GM21360 (cell line): ENCODE data around the gene UTP18.
"Not testable (repeated sequence)": the region's sequence is repeated elsewhere in the genome, so short reads cannot be mapped to it uniquely, and the experiment has no call there.

Source experiments
- ATAC-seq: cut with Tn5 transposase; IDR thresholded peaks from one replicate; pipeline ENCODE4 v1.9.1; 2021; ENCODE audit warnings: mild to moderate bottlenecking, moderate library complexity; ENCODE audit not compliant: unreplicated experiment

Gene UTP18

DNA sequence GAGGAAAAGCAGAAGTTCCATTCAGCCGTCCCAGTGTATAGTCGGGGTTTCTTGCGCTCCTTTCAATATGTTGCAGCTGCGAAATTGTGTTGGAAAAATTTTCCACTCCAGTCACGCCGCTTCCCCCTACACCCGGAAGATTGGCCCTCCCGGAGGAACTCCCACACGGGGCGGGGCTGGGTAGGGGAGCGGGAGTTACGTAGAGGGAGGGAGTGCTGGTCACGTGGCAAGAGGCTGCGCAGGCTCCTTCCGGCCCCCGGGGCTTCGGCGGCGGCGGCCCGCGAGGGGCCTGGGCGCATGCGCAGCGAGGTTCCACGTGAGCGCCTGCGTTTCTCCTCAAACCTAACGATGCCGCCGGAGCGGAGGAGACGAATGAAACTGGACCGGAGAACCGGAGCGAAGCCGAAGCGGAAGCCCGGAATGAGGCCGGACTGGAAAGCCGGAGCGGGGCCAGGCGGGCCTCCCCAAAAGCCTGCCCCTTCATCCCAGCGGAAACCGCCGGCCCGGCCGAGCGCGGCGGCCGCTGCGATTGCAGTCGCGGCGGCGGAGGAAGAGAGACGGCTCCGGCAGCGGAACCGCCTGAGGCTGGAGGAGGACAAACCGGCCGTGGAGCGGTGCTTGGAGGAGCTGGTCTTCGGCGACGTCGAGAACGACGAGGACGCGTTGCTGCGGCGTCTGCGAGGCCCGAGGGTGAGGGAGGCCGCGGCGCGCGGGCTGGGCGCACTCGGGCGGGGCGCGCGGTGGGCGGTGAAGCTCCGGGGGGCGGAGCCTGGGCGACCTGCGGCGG lies at the start of gene UTP18:
TSS of gene UTP18 (plus strand) at position 310 of the 787 bp plus-strand sequence. CDS start at position 349, 39 bp downstream.
- ATAC-seq, result peak; percentile 69

DNA sequence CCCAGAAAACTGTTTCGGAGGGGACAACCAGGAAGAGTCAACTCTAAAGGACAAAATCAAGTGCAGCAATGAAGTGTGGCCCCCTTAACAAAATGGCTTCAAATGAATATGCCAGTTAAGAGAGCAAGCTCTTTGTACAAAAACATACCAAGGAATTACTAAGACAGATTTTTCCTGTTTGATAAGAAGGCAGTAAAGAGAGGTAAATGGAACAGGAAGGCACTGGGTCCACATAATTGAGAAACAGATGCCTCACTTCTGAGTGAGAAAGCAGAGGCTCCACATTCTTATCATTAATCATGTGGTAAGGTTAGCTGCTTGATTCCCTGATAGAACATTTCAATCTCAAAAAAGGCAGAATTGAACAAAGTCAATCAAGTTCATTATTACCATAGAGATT lies 45.4 kb upstream of the UTP18 start:
- no peak for ATAC-seq

DNA sequence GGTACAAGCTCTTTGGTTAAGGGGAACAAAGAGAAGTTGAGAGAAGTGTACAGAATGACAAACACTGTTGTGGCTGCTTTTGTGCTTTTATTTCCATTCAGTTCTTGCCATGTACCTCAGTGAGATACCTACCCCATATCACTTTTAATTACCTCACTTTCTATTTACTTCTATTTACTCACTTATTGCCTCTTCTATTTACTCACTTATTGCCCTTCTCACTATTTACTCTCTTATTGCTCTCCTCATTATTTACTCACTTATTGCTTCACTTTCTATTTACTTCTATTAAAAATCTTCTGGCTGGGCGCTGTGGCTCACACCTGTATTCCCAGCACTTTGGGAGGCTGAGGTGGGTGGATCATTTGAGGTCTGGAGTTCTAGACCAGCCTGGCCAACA lies 42.4 kb upstream of the UTP18 start:
- no peak for ATAC-seq

DNA sequence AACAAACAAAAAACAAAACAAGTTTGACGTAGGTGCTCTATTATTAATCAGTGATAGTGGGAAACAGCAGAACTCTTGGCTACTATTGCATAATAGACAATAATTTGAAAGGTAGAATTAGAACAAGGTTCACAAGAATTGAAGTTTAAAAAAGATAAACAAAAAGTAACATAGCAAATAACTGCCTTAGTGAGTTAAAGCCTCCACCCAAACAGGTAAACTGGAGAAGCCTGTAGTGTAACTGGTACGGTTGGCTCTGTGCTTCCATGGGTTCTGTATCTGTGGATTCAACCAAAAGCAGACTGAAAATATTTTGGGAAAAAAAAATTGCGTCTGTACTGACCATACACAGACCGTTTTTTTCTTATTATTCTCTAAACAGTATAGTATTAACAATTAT lies 39.0 kb upstream of the UTP18 start:
- no peak for ATAC-seq

DNA sequence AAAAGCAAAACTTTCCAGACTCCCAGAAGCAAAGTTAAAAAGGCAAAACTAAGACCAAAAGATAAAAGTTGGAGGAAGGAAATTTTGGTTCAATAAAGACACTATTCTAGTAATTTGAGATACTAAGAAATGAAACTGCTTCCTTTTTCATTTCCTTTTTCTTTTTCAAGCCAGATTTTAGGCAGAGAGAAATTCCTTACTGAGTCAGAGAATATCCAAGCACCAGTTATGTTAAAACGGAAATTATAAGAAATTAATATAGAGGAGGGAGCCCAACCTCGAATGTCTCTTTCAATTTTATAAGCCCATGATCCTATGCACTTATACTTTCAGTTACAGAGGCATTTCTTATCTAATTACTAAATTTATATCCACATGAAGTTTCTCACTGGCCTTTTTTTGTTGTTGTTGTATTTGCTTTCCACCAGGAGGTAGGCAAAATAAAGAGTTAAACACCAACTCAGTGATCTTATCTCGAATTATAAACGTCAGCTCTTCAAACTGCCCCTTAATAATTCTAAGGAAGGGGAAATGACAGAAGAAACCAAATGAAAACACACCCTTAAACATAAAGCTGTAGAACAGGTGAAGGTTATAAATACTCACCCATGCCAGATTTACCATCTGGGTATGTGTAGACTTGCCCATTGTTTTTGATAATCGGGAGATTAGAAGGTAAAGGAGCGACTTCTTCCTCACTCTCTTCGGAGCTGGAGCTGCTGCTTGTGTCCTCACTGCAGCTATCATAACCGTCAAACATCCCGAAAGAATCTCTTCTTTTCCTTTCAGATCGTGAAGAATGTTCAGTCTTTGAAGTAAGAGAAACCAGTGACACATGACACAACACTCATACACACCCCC lies 35.7 kb upstream of the UTP18 start:
- no peak for ATAC-seq

DNA sequence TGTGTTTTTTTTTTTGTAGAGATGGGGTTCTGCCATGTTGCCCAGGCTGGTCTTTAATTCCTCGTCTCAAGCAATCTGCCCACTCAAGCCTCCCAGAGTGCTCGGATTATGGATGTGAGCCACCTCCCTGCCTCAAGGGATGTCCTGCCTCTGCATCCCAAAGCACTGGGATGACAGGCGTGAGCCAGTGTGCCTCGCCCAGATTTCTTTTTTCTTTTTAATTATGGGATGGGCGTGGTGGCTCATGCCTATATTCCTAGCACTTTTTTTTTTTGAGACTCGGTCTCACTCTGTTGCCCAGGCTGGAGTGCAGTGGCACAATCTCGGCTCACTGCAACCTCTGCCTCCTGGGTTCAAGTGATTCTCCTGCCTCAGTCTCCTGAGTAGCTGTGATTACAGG lies 34.8 kb upstream of the UTP18 start:
- ATAC-seq, result not testable (repeated sequence)

DNA sequence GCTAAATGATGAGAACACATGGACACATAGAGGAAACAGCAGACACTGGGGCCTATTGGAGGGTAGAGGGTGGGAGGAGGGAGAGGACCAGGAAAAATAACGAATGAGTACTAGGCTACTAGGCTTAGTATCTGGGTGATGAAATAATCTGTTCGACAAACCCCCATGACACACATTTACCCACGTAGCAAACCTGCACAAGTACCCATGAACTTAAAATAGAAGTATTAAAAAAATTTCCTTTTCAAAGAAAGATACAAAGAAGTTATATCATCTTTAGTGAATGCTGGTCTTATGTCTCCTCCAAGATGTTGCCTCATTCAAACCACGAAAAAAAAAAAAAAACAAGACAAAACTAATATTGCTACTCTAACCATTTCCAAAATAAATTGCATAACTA lies 32.2 kb upstream of the UTP18 start:
- ATAC-seq, result no peak

DNA sequence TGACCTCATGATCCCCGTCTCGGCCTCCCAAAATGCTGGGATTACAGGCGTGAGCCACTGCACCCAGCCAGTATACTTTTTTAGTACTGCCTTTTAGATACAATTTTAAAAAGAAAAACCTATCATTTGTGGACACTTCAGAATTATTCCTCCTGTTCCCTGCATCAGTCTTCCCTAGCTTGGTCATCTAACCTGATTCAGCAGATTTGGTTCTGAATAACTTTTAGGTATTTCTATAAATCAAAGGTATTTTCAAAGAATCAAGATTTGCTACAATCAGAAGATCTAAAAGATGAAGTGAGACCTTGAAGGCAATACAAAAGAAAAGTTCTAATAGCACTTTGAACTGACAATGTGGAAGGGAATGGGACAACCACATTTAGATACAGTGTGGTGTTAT lies 30.5 kb upstream of the UTP18 start:
- ATAC-seq, result no peak

DNA sequence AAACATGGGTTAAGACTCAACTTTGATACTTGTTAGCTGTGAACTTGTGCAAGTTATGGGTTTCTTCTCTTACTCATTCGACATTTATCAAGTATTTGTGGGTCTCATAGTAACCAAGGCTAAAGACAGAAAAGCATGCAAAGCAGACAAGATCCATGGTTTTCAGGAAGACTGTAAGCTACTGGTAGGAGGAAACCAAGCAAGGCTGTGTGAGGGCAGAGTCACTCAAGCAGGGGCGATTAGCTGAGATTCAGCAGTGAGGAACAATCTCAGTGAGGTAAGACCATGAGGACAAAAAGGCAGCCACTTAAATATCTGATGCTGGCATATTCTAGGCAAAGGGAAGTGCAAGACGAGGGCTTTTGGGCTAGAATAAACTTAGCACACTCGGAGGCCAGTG lies 30.0 kb upstream of the UTP18 start:
- peak; percentile 62 for ATAC-seq

DNA sequence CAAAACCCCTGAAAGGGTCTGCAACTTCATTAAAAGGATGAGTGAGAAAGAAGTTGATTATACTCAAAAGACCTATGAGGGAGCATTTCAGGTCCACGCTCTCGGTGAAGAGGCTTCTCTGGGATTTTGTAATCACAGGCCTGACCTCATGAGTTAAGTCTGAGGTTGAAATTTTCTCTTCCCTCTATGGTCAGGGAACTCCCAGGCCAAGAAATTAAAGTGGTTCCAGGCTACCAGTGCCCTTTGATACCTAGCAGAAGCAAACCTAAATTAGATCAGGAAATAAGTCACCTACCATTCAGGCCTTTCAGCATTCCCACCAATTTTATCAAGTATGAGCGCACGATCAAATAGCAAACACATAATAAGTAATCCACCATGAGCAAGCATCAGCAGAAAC lies 28.3 kb upstream of the UTP18 start:
- no peak for ATAC-seq

DNA sequence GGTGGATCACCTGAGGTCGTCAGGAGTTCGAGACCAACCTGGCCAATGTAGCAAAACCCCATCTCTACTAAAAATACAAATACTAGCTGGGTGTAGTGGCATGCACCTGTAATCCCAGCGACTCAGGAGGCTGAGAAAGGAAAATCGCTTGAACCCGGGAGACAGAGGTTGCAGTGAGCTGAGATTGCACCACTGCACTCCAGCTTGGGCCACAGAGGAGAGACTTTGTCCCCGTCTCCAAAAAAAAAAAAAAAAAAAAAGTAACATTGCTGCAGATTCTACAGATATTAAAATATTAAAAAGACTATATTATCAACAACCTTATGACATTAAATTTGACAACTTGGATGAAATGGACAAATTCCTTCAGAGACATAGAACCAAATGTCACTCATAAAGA lies 26.2 kb upstream of the UTP18 start:
- no peak for ATAC-seq

DNA sequence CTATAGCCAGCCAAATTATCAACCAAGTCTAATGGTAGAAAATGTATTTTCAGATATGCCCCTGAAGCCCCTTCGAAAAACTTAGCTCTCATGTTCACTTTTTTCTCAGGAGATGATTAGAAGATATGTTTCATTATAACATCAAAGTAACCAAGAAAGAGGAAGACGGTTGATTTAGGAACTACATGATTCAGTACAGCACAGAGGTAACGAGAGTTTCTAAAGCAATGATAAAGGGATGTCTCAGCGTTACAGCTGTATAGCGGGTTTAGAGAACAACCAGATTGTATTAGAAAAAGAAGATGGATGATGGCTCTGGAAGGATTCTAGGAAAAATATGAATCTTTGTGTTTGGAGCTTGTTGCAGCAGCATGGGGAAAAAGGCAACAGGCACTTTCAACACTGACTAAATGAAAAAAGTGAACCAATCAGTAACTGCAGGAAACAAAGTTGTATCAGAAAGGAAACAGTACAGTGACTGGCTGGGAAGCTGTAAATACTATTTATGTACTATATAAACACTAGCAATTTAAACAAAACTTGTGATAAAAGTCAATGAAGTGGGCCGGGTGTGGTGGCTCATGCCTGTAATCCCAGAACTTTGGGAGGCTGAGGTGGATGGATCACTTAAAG lies 22.0 kb upstream of the UTP18 start:
- ATAC-seq, result peak; percentile 80

DNA sequence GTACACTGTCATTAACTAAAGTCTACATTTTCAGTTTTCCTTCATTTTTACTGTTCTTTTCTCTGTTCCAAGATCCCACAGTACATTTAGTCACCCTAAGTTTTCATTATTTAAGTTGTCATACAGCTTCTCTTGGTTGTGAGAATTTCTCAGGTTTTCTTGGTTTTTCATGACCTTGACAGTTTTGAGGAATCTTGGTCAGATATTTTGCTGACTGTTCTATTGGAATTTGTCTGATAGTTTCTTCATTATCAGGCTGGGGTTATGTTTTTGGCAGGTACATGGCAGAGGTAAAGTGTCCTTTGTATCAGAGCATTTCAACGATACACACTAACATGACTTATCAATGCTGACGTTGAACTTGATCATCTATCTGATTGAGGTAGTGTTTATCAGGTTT lies 20.1 kb upstream of the UTP18 start:
- ATAC-seq, result no peak

DNA sequence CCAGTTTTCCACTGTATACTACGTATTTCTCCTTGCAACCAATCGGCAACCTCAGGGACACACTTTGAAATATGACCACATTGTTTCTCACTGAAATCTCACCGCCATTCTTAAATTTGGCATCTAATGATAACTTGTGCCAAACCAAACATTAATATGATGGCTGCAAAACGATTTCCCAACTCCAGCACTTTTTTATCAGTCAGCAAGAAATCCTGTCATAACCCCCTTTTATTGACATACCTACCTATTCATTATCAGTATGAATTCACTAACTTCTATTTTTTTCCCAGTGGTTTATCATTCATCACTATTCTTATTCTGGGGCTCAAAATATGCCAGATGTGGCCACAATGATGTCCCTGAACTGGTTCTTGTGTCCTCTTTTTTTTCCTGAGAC lies 16.3 kb upstream of the UTP18 start:
- ATAC-seq, result no peak

DNA sequence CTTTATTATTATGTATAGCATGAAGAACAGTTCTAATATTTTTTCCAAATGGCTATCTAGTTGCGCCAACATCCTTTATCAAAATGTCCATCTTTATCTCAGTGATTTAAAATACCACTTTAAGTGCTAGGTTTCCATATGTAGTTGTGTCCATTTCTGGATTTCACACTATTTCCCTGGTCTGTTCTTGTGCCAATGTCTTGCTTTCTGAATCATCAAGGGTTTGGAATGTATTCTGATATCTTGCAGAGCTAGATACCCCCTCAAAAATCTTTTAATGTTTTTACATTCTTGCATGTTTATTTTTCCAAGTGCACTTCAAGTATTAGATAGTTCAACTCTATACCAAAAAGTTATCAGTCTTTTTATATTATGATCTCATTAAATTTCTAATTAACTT lies 14.8 kb upstream of the UTP18 start:
- ATAC-seq, result no peak

DNA sequence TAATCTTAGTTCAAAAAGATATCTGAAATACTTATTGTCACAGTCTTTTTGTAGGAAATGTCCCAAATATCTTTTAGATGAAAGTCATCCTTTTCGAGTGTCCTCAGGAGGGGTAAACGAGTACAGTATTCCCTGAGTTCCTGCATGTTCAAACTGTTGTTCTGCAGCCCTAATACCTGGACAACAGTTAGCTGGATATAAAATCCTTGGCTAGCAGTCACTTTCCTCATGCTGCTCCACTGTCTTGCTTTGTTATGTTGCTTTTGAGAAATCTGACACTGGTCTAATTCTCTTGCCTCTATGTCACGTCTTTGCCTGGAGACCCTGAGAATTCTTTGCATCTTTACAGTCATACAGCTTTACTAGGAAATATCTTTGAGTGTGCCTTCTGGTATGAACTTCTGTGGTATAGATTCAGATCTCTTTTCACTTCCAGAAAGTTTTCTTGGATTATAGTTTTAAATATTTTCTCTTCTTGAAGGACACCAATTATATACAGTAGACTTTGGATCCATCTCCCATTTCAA lies 10.0 kb upstream of the UTP18 start:
- no peak for ATAC-seq

DNA sequence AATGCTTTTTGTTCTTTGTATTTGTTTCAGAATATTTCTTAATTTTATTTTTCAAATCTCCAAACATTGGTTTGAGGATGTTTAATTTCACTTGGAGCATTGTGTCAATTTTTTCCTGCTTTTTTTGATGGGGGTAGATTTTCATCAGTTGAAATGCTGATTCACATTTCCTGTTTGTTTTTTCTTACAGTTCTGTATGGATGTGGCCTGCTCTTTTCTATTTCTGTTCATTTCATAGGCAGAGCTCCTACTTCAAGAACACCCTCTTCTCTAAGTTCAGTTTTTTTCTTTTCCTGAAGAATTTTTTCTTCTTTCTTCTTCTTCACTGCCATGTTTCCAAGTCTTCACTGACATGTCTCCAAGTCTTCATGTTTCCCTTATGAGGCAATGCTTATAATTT lies 9.3 kb upstream of the UTP18 start:
- no peak for ATAC-seq

DNA sequence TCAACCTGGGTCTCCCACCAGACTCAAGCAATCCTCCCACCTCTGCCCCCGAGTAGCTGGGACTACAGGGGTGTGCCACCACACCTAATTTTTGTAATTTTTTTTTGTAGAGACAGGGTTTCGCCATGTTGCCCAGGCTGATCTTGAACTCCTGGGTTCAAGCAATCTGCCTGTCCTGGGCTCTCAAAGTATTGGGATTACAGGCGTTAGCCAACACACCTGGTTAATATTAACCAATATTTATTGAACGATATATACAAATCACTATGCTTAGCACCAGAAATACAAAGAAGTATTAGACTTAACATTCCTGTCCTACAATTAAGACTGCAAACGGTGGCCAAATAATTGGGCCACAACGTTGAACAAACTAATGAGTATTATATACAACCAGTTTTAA lies 4.7 kb upstream of the UTP18 start:
- ATAC-seq, result no peak

DNA sequence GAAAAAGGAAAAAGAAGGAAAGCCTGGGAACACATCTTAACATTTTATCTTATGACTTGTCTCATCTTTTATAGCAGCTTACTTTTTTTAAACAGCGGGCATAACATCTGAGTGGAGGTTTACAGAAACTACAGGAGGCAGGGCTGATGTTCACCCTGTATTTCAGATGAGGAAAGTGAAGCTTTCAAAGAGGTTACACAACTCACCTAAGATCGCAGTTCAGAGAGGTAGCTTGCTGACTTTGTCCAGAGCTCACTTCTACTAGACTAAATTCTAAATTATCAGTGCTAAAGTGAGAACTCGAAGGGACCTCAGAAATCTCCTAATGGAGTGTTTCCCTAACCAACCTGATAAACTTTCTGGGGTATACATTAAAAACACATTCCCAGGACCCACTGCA lies 4.2 kb upstream of the UTP18 start:
- ATAC-seq, result no peak

DNA sequence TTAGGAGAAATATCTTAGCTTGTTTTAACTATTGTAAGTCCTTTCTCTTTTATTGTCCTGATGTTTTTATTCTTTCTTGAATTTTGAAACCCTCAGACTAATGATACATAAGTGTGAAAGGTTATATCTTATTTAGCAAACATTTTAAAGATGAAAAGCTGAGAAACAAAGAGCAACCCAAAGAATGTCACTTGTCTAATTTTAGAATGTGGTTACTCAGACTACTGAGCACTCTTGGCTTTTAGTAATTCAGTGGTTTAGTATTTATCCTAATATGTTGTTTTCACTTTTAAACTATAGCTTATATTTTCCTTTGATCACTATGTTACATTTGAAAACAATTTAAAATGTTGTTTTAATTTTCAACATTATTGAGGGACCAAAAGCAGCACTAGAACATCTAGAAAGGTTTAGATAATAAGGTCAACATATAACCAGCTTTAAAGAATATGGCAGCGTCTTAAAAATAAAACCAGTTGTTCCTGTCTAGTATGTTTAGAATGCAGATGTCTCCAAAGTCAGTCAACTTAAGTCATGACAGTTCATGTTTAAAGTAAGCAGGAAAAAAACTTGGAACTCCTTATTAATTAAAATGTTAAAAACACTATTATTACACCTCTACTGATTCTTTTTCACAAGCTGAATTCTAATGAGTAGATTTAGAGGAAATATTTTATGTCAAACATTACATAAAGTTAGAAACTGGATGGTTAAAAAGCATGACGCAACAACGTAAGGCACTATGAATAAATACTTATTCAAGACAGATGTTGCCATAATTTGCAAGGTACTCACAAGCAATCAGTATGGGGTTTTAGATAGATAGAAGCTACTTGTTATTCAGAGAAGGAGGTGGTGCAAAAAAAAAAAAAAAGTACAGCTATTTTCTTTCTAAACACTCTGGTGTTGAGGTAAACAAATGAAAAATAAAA lies 2.9 kb upstream of the UTP18 start:
- no peak for ATAC-seq
